Psoas muscle (tissue), 8 donors: ENCODE data around the gene BMPR1B. TPM values are rescaled to one million over a fixed set of nuclear protein-coding genes. Genes with fewer than 3 reads are reported as not detected.

ENCODE experiments used
- ATAC-seq, 4 donors: fragments of 200-7000 bp; cut with Tn5 transposase; one replicate each; pipeline ENCODE4 v1.9.1; 2020; ENCODE audit warnings: moderate library complexity in 3 of 4, mild to moderate bottlenecking in 2 of 4
- DNase-seq, 2 donors: peaks; one replicate each; pipeline ENCODE4 v3.0.0-alpha.2; 2020
- H3K27ac ChIP-seq: fragments of 200-600 bp; one replicate; pipeline ENCODE4 v1.8.0; 2022
- H3K27me3 ChIP-seq, 3 donors: fragments of 200-600 bp in 1 of 3; one replicate each; pipeline versions ENCODE4 v1.6.1 to v1.8.0; 2013 to 2022; ENCODE audit warnings: low read length in 2 of 3, mild to moderate bottlenecking in 2 of 3, moderate library complexity in 1 of 3; ENCODE audit not compliant: insufficient read depth in 3 of 3
- H3K36me3 ChIP-seq, 2 donors: fragments of 200-600 bp in 1 of 2; one replicate each; pipeline versions ENCODE4 v1.6.1 to v1.8.0; 2013 to 2022; ENCODE audit warnings: low read depth in 1 of 2, mild to moderate bottlenecking in 1 of 2, moderate library complexity in 1 of 2; ENCODE audit not compliant: insufficient read depth in 1 of 2
- H3K4me1 ChIP-seq: fragments of 200-600 bp; one replicate; pipeline ENCODE4 v1.8.0; 2022
- H3K4me3 ChIP-seq: fragments of 200-600 bp; one replicate; pipeline ENCODE4 v1.8.0; 2022; ENCODE audit warnings: mild to moderate bottlenecking
- H3K9me3 ChIP-seq: fragments of 200-600 bp; one replicate; pipeline ENCODE4 v1.8.0; 2022
- WGBS, 3 donors: extraction: QIAGEN DNeasy Blood & Tissue Kit; methylation state at CpG; one replicate each; pipeline versions ENCODE4 v1.1.6 to v1.1.7; 2013; 5-methylcytosine and 5-hydroxymethylcytosine counted together
- intact Hi-C, 2 donors: fragments of 100-400 bp; cut with DNase I; formaldehyde crosslinking; loops; one replicate each; pipeline versions ENCODE4 v1.11.0 to v1.14.2; 2022
- polyA plus RNA-seq, 3 donors: library from polyadenylated mRNA; stranded (reverse); fragments of 200-250 nt; gene quantifications; one replicate each; pipeline ENCODE4 v1.2.3, GENCODE V29; 2013
- total RNA-seq, 4 donors: library from RNA; stranded (reverse); fragmentation: NEBNext Ultra II Directional in 2 of 4; extraction: Animal tissue kit (Norgen Biotek cat#: 25700) in 2 of 4; gene quantifications; one replicate each; pipeline versions ENCODE4 v1.2.1 to v1.2.4, GENCODE V29; 2021 to 2023
- TF ChIP-seq, protein P1 (sequence below): fragments of 200-600 bp; IDR thresholded peaks from one replicate; pipeline ENCODE4 v1.8.0; 2022; ENCODE audit warnings: antibody characterized with exemption
- donor health status: healthy with polysubstance abuse.
- donor health status: DM: no; HTN: no; CAD: no; lungs with moderate emphysema.
- donor health status: Bipolar disorder and iron deficiency.
- donor health status: healthy.
- donor health status: DM: yes; HTN: yes; CAD: no.
- donor health status: DM: no; HTN: no; CAD: no.
- donor health status: DM: no; HTN: no; CAD: no.
- donor health status: DM: yes; HTN: yes; CAD: no.

The BMPR1B gene
- total and polyA plus RNA-seq, 7 donors, result 0.26 to 13.0 (median 1.0) TPM

DNA sequence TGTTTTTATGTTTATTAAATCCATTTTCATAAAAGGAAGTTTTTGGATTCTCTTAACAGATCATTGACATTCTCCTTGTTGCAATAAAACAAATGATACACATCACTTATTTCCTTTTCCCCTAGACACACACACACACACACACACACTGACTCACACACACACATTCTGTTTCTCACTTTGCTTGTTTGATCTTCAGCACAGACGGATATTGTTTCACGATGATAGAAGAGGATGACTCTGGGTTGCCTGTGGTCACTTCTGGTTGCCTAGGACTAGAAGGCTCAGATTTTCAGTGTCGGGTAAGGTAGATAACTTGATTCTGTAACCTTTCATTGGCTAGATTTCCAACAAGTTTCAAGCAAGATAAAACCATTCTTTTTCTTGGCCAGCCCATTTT lies 356.8 kb downstream of the BMPR1B start:
- intact Hi-C loops, result no loop called here
- H3K9me3 ChIP-seq, result no peaks in the 10 kb centered on the region
- no peak overlapping the region for H3K4me3 ChIP-seq
- WGBS, 3 donors, result 58 to 87% (median 63%) methylated on average over 3 of the region's 3 CpGs
- no peaks in the 10 kb centered on the region for H3K4me1 ChIP-seq
- H3K27ac ChIP-seq, result no peak overlapping the region
- DNase-seq (no peak), ATAC-seq (no peak)
- no peaks in the 10 kb centered on the region for H3K27me3 ChIP-seq
- peaks cover 0 to 21% of the 10 kb centered on the region in 2 donors for H3K36me3 ChIP-seq
- TF ChIP-seq, protein P1, sequence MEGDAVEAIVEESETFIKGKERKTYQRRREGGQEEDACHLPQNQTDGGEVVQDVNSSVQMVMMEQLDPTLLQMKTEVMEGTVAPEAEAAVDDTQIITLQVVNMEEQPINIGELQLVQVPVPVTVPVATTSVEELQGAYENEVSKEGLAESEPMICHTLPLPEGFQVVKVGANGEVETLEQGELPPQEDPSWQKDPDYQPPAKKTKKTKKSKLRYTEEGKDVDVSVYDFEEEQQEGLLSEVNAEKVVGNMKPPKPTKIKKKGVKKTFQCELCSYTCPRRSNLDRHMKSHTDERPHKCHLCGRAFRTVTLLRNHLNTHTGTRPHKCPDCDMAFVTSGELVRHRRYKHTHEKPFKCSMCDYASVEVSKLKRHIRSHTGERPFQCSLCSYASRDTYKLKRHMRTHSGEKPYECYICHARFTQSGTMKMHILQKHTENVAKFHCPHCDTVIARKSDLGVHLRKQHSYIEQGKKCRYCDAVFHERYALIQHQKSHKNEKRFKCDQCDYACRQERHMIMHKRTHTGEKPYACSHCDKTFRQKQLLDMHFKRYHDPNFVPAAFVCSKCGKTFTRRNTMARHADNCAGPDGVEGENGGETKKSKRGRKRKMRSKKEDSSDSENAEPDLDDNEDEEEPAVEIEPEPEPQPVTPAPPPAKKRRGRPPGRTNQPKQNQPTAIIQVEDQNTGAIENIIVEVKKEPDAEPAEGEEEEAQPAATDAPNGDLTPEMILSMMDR, result no peak

DNA sequence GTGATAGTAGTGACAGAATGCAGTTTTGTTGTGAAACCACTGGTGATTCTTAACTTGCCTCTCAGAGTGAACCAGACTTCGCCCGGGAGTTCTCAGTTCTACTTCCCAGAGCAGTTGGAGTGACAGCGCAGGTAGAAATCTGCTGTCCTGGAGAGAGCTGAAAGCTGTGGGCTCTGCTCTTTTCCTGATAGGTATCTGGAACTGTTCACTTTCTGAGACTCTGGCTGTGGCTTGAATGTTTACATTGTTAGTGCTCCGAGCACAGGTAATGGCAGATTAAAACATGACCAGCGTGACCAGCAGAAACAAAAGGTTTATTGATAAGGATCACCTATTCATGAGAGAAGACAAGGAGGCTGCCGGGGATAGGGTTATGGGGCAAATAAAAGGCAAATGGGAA lies 360.7 kb downstream of the BMPR1B start:
- H3K27ac ChIP-seq, result no peak overlapping the region
- WGBS, 3 donors, result 78 to 82% (median 81%) methylated on average over 6 of the region's 6 CpGs
- no peaks in the 10 kb centered on the region for H3K9me3 ChIP-seq
- DNase-seq, result no peak
- no peak overlapping the region for H3K4me3 ChIP-seq
- TF ChIP-seq, protein P1, result no peak
- intact Hi-C loops, result no loop called here
- no peaks in the 10 kb centered on the region for H3K4me1 ChIP-seq
- H3K36me3 ChIP-seq, result peaks cover 0 to 21% of the 10 kb centered on the region in 2 donors
- H3K27me3 ChIP-seq, result no peaks in the 10 kb centered on the region
- no peak for ATAC-seq

- intact Hi-C loops, result no loop called here
- no peak for ATAC-seq
- Histone ChIP-seq H3K4me1 (no peaks in the 10 kb centered on the region), H3K36me3 (peaks cover 0 to 19% of the 10 kb centered on the region in 2 donors), H3K27ac (no peak overlapping the region), H3K4me3 (no peak overlapping the region), H3K27me3 (no peaks in the 10 kb centered on the region), H3K9me3 (no peaks in the 10 kb centered on the region)
- 93 to 98% (median 94%) methylated on average over 2 of the region's 2 CpGs for WGBS, 3 donors
- TF ChIP-seq, protein P1, result no peak
- no peak for DNase-seq
These were observed 362.7 kb downstream of the BMPR1B start for GRCh38 chr4:95120456-95120855.

DNA sequence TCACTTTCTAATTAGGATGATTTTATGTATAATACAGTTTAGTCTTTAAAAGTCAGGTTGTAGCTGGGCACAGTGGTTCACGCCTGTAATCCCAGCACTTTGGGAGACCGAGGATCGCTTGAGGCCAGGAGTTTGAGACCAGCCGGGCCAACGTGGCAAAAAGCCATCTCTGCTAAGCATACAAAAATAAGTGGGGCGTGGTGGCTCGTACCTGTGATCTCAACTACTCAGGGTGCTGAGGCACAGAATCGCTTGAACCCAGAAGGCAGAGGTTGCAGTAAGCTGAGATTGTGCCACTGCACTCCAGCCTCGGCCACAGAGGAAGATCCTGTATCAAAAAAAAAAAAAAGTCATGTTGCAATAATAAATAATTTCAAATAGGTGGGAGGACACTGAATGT lies 364.2 kb downstream of the BMPR1B start:
- ATAC-seq, result no peak
- intact Hi-C loops, result no loop called here
- 64 to 83% (median 79%) methylated on average over 9 of the region's 9 CpGs for WGBS, 3 donors

More for the DNA sequence above, 364.2 kb downstream of the BMPR1B start:
- no peak overlapping the region for H3K27ac ChIP-seq
- no peak overlapping the region for H3K4me3 ChIP-seq
- TF ChIP-seq, protein P1, result no peak
- no peaks in the 10 kb centered on the region for H3K9me3 ChIP-seq
- peaks cover 0 to 7% of the 10 kb centered on the region in 2 donors for H3K36me3 ChIP-seq
- no peaks in the 10 kb centered on the region for H3K4me1 ChIP-seq
- no peaks in the 10 kb centered on the region for H3K27me3 ChIP-seq
- no peak for DNase-seq
